GM08714 (cell line): ENCODE results near the gene MAPK14.

Source experiments
- H3K4me3 ChIP-seq: fragments of 200-500 bp; sonication (Bioruptor generic); 2 replicates; pipeline ENCODE4 v1.5.1; 2014; ENCODE audit warnings: mild to moderate bottlenecking, low read length, inconsistent platforms
- ZNF274 ChIP-seq: IDR thresholded peaks from 2 replicates; pipeline ENCODE4 v1.6.1; 2012; ENCODE audit warnings: mild to moderate bottlenecking, low read depth, low read length

Gene MAPK14

DNA sequence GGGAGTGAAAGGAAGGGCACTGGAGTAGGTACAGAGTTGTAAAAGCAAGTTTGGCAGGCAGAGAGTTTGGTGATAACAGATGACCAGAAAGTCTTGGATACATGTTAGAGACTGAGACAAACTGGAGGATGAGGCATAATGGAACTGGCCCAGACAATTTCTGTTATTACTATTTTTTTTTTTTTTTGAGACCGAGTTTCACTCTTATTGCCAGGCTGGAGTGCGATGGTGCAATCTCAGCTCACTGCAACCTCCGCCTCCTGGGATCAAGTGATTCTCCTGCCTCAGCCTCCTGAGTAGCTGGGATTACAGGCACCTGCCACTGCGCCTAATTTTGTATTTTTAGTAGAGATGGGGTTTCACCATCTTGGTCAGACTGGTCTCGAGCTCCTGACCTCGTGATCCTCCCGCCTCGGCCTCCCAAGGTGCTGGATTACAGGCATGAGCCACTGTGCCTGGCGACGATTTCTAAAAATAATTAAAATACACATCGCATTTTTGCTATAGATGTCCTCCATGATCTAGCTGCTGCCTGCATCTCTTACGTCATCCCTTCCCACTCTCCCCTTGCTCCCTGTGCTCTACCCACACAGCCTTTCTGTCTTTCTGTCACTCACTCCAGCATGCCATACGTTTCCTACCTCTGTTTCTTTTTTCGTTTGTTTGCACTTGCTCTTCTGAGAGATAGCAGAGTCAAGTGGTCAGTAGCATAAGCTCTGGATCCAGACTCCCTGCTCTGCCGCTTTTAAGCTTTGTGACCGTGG lies 23.5 kb downstream of the MAPK14 start:
- TF ChIP-seq ZNF274 = no peak
- H3K4me3 ChIP-seq = no peak overlapping the region

DNA sequence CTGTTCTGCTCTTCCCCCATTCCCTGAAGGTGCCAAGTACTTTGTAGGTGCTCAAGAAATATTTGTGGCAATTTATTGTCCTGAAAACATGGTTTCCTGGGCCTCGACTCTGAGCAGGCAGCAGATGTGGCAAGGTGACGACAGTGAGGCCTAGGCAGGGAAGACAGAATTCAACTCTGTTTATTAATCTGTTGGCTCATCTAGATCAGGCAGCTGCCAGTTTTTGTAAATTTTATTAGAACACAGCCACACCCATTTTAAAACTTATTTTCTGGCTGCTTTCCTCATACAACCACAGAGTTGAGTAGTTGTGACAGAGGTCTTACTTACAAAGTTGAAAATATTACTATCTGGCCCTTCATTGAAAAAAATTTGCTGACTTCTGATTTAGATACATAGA lies 24.5 kb downstream of the MAPK14 start:
- no peak for TF ChIP-seq ZNF274
- H3K4me3 ChIP-seq = no peak overlapping the region

DNA sequence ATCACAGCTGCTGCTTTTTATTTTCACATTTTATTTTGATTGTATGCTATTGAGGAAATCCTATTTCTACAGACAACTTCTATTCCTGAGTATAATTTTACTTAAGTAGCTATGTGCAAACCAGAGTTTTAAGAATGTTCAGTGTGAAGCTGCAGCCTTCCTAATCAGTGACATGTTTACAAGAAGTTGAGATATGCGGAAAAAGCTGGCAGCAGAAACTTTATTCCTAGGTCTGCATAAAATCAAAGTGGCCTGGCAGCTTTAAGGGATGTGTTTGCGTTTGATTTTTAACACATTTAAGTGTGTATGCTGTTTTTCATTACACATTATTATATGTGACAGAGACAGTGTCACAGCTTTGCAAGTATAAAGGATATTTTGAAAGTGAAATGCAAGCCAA lies 26.3 kb downstream of the MAPK14 start:
- no peak for TF ChIP-seq ZNF274
- H3K4me3 ChIP-seq = no peak overlapping the region

DNA sequence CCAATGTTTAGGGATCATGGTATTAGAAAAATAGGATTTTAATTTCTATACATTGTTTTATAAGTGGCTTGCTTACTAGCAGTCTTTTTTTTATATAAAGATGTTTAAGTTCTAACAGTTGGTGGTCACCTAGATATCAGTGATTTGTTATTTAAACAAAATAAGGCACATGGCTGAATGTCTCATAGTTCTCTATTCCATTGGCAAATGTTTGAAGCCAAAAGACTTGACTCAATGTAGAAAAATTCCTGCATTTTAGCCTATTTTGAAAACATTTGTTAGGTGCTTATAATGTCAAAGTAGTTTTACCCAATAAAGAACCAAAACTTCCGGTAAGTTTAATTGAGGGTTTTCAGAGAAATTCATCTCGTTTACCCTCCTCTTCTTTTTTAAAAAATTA lies 26.8 kb downstream of the MAPK14 start:
- no peak for TF ChIP-seq ZNF274
- H3K4me3 ChIP-seq = no peak overlapping the region

DNA sequence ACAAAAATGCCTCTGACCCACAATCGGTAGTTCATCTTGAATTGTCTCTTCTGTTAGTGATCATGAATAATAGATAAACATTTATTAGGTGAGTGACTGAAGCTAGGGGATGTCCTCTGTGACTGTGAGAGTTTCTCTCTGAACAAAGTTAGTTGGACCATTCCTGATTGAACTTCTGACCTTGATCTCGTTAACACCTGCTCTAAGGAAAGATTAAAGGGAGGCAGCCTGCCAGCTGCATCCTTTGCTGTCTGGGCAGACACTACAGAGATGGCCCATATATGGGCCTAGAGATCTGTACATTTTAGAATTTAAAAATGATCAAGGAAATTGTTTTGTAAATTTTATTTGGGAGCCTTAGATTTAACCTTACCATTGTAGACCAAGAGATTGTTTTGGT lies 27.3 kb downstream of the MAPK14 start:
- no peak for TF ChIP-seq ZNF274
- H3K4me3 ChIP-seq = no peak overlapping the region

DNA sequence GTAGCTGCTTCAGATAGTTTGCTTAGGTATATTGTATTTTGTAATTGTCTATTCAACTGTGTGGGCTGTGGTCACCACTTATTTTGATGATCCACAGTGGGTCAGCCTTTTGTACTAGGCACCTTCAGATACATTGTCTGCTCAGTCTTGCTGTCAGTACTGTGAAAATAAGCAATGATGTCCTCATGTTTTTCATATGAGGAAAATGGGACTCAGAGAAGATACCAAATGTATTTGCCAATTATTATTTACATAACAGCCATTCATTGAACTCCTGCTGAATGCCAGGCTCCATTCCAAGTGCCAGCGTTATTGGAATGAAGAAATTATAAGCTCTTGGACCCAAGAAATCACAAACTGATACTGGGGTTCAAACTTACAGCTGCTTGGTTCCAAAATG lies 28.6 kb downstream of the MAPK14 start:
- TF ChIP-seq ZNF274 = no peak
- no peak overlapping the region for H3K4me3 ChIP-seq

DNA sequence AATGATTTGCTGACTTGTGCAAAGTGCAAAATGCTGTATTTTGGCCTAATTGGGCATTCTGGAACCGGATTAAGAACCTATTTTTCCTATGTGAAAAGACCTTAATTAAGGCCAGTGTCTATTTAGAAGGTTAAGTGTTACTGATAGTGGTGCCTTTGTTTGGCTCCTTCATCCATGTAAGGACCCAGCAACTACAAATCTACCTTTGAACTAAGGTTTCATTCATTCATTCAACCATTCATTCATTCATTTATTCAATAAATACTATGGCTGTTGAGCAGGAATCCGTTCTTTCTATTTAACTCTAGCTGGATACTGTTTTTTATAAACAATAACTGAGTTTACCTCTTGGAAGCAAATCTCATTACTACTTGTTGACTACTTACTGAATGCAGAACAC lies 33.6 kb downstream of the MAPK14 start:
- no peak overlapping the region for H3K4me3 ChIP-seq
- TF ChIP-seq ZNF274 = no peak

DNA sequence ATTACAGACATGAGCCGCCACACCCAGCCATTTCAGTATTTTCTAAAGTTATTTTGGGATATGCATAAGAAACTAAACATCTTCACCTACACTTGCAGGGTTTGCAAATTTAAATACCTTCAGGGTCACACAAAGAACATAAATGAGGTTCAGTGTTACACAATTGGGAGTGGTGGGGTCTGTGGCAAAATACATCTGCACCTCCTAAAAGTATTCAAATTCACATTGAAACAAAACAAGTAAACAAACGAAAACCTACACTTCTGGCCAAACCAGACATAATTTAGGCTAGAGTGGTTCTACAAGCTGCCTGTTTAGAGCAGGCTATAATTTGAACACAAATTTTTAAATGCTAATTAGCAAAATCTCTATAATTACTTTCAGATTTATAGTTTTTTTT lies 34.6 kb downstream of the MAPK14 start:
- no peak overlapping the region for H3K4me3 ChIP-seq
- no peak for TF ChIP-seq ZNF274

DNA sequence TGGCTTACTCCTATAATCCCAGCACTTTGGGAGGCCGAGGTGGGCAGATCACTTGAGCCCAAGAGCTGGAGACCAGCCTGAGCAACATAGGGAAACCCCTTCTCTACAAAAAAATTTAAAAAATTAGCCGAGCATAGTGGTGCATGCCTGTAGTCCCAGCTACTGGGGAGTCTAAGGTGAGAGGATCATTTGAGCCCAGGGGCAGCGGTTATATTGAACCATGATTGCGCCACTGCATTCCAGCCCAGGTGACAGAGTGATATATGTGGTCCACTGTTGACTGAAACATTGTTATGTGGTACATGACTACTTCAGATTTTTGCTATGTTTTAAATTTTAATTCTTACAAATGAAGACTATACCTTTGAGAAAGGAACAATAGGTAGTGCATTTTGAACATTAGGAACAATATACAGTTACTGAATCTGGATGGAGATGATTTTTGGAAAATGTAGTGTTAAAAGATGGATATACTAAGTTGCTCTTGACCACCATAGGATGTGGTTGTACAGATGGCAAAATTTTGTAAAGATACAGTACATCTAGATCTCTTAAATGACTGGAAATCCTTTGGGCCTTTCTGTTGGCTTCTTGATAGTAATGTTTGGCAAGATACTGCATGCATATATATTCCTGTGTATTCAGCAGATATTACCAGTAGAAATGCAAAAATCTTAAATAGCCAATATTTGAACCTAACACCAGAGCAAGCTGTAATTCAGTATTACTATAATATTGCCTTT lies 35.9 kb downstream of the MAPK14 start:
- TF ChIP-seq ZNF274 = no peak
- no peak overlapping the region for H3K4me3 ChIP-seq

DNA sequence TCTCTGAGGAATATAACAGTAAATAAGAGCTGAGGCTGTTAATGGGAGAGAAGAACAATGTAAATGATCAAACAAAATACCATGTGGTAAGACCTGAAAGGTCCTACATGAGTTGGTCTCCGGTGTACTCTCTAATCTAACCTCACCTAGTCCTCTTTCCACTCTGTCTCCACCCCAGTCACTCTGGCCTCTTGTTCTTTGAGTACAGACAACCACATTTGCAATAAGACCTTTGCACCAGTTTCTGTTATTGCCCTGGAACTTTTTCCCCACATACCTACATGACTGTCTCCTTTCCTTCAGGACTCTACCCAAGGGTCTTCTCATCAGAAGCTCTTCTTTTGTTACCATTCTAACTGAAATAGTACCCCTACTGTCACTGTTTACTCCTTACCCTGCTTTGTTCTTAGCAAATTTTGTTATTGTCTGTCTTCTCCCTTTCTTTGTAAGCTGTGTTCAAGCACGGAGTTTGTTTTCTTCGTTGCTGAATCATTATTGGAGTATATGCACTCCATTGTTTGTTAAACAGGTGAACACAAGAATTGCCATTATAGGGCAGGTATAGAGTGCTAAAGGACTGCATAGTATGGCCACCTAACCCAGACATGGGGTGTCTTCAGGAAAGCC lies 37.3 kb downstream of the MAPK14 start:
- no peak for TF ChIP-seq ZNF274

DNA sequence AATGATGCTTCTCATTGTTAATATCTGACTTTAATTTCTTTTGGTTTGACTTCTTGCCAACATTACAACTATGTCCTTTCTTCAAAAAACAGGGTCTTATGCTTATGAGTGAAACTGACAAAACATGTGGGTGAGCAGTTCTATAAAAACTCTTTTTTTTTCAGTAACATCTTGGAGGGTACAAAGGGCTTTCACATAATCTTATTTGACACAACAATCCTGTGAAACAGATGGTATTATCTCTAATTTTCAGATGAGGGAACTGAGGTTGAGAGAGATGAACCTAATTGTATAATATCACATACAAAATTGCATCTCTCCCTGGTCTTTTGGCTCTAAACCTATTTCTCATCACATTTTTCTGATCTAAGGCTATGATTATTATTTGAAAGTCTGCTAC lies 38.3 kb downstream of the MAPK14 start:
- TF ChIP-seq ZNF274 = no peak
- no peak overlapping the region for H3K4me3 ChIP-seq

More for the DNA sequence above, 37.3 kb downstream of the MAPK14 start:
- H3K4me3 ChIP-seq = no peak overlapping the region

DNA sequence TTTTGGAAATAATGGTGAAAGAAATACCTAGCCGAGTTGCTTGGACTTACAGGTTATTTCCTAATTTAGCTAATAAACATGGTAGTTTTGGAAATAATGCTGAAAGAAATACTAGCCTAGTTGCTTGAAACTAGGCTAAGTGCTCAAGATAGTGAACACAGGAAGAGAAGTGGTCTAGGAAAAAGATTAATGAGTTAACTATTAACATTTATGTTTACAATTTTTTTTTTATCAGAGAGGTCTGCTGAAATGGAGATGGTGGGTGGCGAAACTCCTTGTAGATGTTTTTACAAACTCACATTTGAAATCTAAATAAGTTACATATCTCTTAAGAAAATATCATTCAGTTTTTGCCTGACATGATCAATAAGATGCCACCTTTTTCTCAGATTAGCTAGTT lies 39.2 kb downstream of the MAPK14 start:
- no peak for TF ChIP-seq ZNF274
- no peak overlapping the region for H3K4me3 ChIP-seq

DNA sequence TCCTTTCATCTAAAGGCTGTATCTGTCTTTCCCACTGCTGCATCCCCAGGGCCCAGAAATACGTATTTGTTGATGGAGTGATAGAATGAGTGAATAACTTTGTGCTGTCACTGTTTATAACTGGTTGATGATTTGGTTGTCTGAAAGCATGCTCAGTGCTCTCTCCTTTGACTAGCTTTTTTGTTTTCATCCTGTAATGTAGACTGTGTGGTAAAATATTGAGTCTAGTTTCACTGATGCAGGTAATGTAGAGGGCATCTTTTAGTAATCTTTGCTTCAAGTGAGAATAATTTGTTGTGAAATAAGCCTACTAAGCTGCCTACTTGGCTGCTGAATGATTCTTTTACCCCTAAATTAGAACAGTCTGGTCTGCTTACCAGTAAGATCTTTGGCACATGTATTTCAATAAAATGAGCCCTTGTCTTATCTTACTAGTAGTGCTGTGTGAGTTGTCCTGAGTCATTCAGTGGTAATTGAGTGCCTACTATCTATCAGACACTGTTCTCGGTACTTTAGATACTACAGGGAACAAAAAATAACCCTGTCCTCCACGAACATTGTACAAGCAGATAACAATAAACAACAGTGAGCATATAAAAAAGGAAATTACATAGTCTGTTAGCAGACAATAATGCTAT lies 39.9 kb downstream of the MAPK14 start:
- no peak for TF ChIP-seq ZNF274
- H3K4me3 ChIP-seq = no peak overlapping the region

DNA sequence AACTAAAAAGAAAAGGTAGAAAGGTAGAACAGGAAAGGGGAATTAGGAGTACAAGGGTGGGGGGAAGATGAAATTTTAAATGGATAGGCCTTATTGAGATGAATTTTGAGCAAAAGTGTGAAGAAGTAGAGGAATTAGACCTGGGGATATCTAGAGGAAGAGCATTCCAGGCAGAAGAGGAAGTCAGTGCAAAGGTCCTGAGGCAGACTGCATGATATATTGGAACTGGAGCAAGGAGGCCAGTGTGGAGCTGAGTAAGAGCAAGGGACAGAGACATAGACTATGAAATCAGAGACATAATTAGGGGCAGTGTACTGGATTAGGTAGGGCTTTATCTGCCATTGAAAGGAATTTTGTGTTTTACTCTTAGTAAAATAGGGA lies 40.4 kb downstream of the MAPK14 start:
- no peak for TF ChIP-seq ZNF274
- H3K4me3 ChIP-seq = no peak overlapping the region

DNA sequence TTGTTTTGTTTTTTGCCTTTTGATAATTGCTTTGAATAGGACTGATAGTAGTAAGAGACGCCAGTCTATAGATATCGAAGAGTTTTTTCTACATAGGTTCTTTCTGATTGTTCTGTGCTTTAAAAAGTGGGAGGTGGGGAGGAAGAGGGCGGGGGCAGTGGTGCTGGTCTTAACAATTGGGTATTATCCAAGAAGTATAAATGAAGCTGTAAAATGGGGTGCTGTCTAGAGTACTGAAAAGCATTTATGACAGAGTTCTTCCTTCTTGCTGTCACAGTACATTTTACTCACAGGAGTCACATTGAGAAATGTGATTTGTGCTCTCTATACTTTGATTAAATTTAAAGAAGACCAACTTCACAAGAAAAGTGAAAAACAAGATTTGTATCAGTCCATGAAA lies 41.0 kb downstream of the MAPK14 start:
- H3K4me3 ChIP-seq = no peak overlapping the region
- no peak for TF ChIP-seq ZNF274

DNA sequence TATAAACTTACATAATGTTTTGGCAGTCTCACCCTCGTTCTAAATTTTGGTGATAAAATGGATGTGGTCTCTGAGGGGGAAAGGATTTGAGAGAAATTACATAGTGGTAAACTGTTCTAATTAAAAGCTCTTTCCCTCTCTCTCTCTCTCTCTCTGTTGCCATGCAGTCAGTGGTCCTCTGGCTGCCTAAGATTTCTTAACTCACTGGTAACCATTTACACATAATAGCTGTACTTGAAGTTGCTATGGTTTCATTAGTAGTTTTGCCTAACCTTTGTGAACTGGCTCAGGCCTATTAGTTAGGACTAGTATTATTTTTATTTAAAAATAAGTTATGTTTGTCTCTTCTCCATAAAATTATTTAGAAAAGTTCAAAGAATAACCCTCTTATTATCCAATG lies 42.0 kb downstream of the MAPK14 start:
- no peak overlapping the region for H3K4me3 ChIP-seq
- no peak for TF ChIP-seq ZNF274
